Tibial nerve (tissue), 4 donors: ENCODE results near the gene HOGA1. TPM values are rescaled to one million over a fixed set of nuclear protein-coding genes. Genes with fewer than 3 reads are reported as not detected.

ENCODE experiments used
- DNase-seq, 2 donors: peaks; one replicate each; pipeline ENCODE4 v3.0.0-alpha.2; 2019; ENCODE audit warnings: low spot score in 2 of 2
- H3K27ac ChIP-seq, 4 donors: fragments of 200-600 bp; sonication (generic) in 3 of 4; one replicate each; pipeline ENCODE4 v1.5.1; 2017 to 2019; ENCODE audit warnings: mild to moderate bottlenecking in 1 of 4
- H3K27me3 ChIP-seq, 2 donors: fragments of 200-600 bp; sonication (generic) in 1 of 2; one replicate each; pipeline versions ENCODE4 v1.5.1 to v1.6.0; 2017 to 2019
- H3K36me3 ChIP-seq, 3 donors: fragments of 200-600 bp; sonication (generic); one replicate each; pipeline ENCODE4 v1.5.1; 2018 to 2019
- H3K4me1 ChIP-seq, 4 donors: fragments of 200-600 bp; sonication (generic) in 3 of 4; one replicate each; pipeline ENCODE4 v1.5.1; 2017 to 2019
- H3K4me3 ChIP-seq, 4 donors: fragments of 200-600 bp; sonication (generic) in 3 of 4; one replicate each; pipeline ENCODE4 v1.5.1; 2017 to 2019; ENCODE audit warnings: mild to moderate bottlenecking in 1 of 4, moderate library complexity in 1 of 4
- H3K9me3 ChIP-seq, 4 donors: fragments of 200-600 bp; sonication (generic) in 3 of 4; one replicate each; pipeline ENCODE4 v1.5.1; 2017 to 2019
- CTCF ChIP-seq, 5 experiments: fragments of 200-600 bp in 3 of 5; fragments of 450-650 bp in 2 of 5; sonication (generic) in 3 of 5; IDR thresholded peaks; one replicate each; pipeline ENCODE4 v1.5.1; 2016 to 2019; ENCODE audit warnings: antibody characterized with exemption in 5 of 5, mild to moderate bottlenecking in 3 of 5, moderate library complexity in 2 of 5
- EP300 ChIP-seq, 2 donors: sonication (generic); formaldehyde crosslinking; IDR thresholded peaks; one replicate each; pipeline ENCODE4 v1.6.1; 2017; ENCODE audit warnings: antibody characterized with exemption in 2 of 2, mild to moderate bottlenecking in 1 of 2
- POLR2A ChIP-seq, 2 donors: fragments of 450-650 bp; IDR thresholded peaks; one replicate each; pipeline ENCODE4 v1.6.1; 2017; ENCODE audit warnings: antibody characterized with exemption in 2 of 2, mild to moderate bottlenecking in 2 of 2, moderate library complexity in 2 of 2
- WGBS, 2 donors: methylation state at CpG; one replicate each; pipeline ENCODE4 v1.1.5; 2018; 5-methylcytosine and 5-hydroxymethylcytosine counted together
- total RNA-seq, 4 donors: library from RNA; depleted of rRNA; stranded (reverse); fragments of >200 nt; gene quantifications; one replicate each; pipeline ENCODE4 v1.1.0, GENCODE V29; 2016

Gene HOGA1
- total RNA-seq, 4 donors from 2014 or later: 3.6 to 31.6 (median 25.3) TPM

- Histone ChIP-seq H3K36me3 (no peaks in the 10 kb centered on the region), H3K4me1 (peaks cover 0 to 18% (median 6%) of the 10 kb centered on the region in 4 donors), H3K27ac (no peak overlapping the region), H3K9me3 (no peaks in the 10 kb centered on the region), H3K27me3 (no peaks in the 10 kb centered on the region), H3K4me3 (no peak overlapping the region)
- 91 to 93% methylated on average over 19 of the region's 19 CpGs for WGBS, 2 donors
- no peak for DNase-seq
- no peak for TF ChIP-seq EP300 (IDR thresholded peaks at IDR 0.05)
- no peak for TF ChIP-seq POLR2A (IDR thresholded peaks at IDR 0.05)
- no peak for TF ChIP-seq CTCF (IDR thresholded peaks at IDR 0.05)
Measured at GRCh38 chr10:97598407-97599271, 14.4 kb downstream of the HOGA1 start.

- Histone ChIP-seq H3K4me1 (peaks cover 0 to 17% (median 6%) of the 10 kb centered on the region in 4 donors), H3K4me3 (no peak overlapping the region), H3K27ac (no peak overlapping the region), H3K36me3 (no peaks in the 10 kb centered on the region), H3K27me3 (no peaks in the 10 kb centered on the region), H3K9me3 (no peaks in the 10 kb centered on the region)
- no peak for TF ChIP-seq POLR2A (IDR thresholded peaks at IDR 0.05)
- TF ChIP-seq CTCF (IDR thresholded peaks at IDR 0.05): no peak
- no peak for TF ChIP-seq EP300 (IDR thresholded peaks at IDR 0.05)
- DNase-seq: no peak
- WGBS, 2 donors: 85 to 87% methylated on average over 6 of the region's 6 CpGs
Measured at GRCh38 chr10:97599272-97599619, 15.1 kb downstream of the HOGA1 start.

GRCh38 chr10:97600616-97601015 is 16.4 kb downstream of the HOGA1 start:
- Histone ChIP-seq H3K4me3 (no peak overlapping the region), H3K4me1 (peaks cover 0 to 17% (median 5%) of the 10 kb centered on the region in 4 donors), H3K27ac (no peak overlapping the region), H3K9me3 (no peaks in the 10 kb centered on the region), H3K36me3 (no peaks in the 10 kb centered on the region), H3K27me3 (no peaks in the 10 kb centered on the region)
- 86 to 95% methylated on average over 1 of the region's 1 CpG for WGBS, 2 donors
- no peak for TF ChIP-seq EP300 (IDR thresholded peaks at IDR 0.05)
- no peak for TF ChIP-seq CTCF (IDR thresholded peaks at IDR 0.05)
- no peak for TF ChIP-seq POLR2A (IDR thresholded peaks at IDR 0.05)
- DNase-seq: no peak

GRCh38 chr10:97601268-97602215 is 17.4 kb downstream of the HOGA1 start:
- H3K27ac ChIP-seq: no peak overlapping the region
- H3K9me3 ChIP-seq: no peaks in the 10 kb centered on the region
- 73 to 77% methylated on average over 21 of the region's 21 CpGs for WGBS, 2 donors
- no peak for TF ChIP-seq EP300 (IDR thresholded peaks at IDR 0.05)
- TF ChIP-seq CTCF (IDR thresholded peaks at IDR 0.05): no peak
- TF ChIP-seq POLR2A (IDR thresholded peaks at IDR 0.05): no peak
- peaks cover 0 to 9% (median under 1%) of the 10 kb centered on the region in 4 donors for H3K4me1 ChIP-seq
- DNase-seq: no peak
- H3K36me3 ChIP-seq: no peaks in the 10 kb centered on the region
- no peak overlapping the region for H3K4me3 ChIP-seq
- H3K27me3 ChIP-seq: no peaks in the 10 kb centered on the region
